Head of caudate nucleus (tissue), 42 donors: ENCODE results near the gene PDE4B.

Source experiments
- DNase-seq, 42 donors: peaks; one replicate each; pipeline versions ENCODE4 v3.0.0 to v3.0.0-alpha.2; 2020 to 2021; ENCODE audit warnings: mixed read lengths in 7 of 42
- intact Hi-C: fragments of 100-400 bp; cut with DNase I; formaldehyde crosslinking; loops from one replicate; pipeline ENCODE4 v1.15.0; 2022

The PDE4B gene

DNA sequence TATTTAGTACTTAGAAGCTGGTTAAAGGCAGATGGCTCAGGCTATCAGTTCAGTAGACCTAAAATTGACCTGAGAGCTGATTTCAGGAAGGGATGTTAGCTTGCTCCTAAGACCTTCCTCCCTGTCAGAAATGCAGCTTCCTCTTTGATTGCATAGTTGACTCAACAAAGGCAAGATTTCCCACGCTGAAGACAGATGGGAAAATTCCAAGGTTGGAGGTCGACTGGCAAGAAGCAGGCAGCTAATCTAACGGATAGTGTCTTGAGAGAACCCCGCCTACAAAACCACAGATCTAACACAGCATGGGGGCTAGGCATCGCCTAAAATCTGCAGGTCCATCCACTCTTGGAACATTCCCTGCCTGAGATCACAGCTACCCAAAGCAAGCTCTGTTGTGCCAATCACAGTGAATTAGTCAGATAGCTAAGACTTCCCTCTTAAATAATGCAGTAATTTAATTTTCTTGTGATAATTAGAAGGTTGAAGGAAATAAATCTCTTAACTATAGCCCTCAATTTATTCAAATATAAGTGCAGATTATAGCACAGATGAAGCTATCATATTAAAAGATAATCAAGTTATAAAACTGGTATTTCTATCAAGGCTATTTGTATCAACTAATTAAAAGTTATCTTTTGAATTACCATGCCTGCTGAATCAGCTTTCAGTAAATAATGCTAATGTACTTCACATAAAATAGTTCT lies 383.5 kb downstream of the PDE4B start:
- intact Hi-C loops: no loop called here
- no peak for DNase-seq

DNA sequence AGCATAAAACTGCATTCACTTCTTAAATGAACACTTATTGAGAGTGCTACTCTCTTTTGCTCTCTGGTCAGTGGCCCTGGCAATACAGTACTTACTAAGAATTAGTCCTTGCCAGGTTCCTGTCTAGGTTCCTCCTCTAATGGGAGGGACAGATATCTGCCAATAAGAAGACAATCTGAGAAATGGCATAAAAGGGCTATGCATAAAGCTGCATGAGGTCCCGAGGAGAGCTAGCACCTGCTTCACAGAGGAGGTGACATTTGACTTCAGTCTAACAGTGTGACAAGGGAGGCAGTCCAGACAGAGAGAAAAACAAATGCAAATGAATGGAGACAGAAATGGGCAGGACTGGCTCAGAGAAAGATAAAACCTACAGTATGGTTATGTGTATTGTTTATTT lies 384.1 kb downstream of the PDE4B start:
- intact Hi-C loops: no loop called here
- DNase-seq: no peak

DNA sequence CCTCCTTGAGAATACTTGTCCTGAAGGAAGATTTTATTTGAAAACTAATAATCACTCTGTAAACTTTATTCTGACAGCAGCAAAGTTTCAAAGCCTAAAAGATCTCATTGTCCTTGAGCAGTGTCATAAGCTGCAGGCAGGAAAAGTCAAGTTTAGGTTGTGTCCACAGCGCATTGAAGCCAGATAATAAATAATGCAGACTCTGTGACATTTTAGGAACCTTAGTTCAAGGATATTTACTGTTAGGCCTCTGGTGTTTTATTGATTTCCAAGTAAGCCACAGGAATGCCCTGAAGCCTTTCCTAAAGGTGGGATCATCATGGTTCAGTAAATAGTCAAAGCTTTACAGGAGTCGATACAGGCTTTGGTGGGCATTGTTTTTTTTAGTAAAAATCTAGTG lies 384.8 kb downstream of the PDE4B start:
- intact Hi-C loops: no loop called here
- no peak for DNase-seq

DNA sequence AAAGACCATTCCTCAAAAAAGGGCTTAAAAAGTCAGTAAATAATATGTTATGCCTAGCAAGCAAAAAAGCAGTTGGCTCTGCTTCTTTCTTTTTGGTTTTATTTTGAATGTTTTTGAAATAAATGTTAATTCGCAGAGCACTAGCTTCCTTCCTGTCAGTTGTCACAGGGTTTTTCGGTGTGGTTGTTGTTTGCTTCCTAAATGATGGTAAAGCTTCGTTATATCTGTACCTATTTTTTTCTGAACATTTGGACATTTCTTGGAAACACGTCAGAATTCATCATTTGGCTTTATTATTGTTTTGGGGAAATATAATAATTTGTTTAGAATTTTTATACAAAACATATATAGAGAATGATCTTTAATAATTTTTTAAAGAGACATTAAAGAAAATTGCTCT lies 389.3 kb downstream of the PDE4B start:
- DNase-seq: no peak
- intact Hi-C loops: no loop called here

DNA sequence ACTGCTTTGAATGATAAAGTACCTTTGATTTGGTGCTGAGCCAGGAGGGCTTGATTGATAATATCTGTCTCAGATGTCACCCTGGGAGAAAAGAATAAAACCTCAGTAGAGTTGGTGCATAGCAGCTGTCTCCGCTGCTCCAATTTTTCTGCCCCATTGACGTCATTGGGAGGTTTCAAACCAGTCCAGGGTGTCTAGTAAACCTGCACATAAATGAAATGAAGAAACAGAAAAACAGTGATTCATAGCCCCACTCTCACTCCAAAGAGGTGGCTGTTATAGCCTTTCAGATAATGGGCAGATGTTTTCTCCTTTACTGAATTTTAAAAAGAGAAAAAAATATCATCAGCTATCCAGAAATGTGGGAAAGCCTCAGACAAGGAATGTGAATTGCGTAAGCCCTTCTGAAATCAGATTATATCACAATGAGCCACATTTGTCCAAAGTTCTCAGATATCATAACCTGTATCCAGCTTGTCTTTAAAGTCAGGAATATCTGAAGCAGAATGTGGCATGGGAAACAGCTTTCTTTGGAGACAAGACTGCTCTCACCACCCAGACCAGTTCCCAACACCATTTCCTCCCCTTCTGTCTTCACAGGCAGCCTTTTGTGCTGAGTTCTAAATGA lies 390.0 kb downstream of the PDE4B start:
- DNase-seq: peak in 15 of 42 donors; percentile 9 to 70 (median 33)

DNA sequence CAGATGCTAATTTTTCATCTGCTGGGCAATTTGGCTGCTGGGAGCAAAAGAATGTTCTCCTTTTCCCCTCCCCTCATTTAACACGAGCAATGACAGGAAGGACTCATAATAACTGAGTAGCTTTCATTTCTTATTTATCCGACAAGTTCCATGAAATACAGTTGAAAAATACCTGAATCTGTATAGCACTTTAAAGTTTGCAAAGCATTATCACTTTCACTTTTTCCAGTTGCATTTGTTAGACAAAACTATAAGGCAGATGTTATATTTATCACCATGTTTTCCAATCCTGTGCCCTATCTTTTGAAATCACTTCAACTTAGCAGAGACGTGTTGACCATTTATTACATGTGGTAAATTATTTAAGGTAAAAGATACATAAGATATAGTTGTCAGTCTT lies 390.7 kb downstream of the PDE4B start:
- intact Hi-C loops: no loop called here
- no peak for DNase-seq

More for the DNA sequence above, 390.0 kb downstream of the PDE4B start:
- intact Hi-C loops: no loop called here

DNA sequence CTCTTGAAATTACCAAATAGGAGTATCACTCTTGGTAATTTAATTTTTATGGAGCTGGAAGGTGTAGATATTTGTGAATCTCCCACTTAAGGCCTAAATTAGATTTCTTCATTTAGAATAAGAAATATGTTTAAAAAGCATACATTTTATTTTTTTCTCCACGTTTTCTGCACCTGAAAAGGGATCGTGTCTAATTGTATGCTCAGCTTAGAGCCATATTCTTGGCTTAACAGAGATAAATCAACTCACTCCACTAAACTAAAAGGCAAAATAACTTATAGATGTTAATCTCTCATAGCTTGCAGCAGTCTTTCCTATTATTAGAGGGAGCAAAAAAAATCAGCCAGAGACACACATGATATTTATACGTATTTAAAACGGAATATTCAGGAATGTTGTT lies 404.4 kb downstream of the PDE4B start:
- intact Hi-C loops: no loop called here
- DNase-seq: no peak

DNA sequence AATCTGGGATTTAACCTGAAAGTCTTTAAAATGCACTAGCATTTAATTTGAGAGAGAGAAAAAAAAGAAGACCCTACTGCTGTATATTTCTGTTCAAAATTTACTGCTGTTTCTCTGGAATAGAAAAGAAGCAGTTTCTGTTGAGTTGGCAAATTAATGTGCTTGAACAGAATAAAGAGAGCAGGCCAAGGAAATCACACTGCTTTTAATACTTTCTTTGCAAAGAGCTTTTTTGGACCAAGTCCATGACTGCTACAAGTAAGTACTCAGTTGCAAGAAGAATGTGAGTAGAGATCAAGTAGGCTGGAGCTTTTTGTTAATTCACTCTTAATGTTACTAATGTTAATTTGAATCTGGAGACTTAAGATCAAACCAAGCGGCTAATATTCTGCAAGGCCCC lies 405.1 kb downstream of the PDE4B start:
- peak in 2 of 42 donors; percentile 15 to 24 for DNase-seq
- intact Hi-C loops: no loop called here

DNA sequence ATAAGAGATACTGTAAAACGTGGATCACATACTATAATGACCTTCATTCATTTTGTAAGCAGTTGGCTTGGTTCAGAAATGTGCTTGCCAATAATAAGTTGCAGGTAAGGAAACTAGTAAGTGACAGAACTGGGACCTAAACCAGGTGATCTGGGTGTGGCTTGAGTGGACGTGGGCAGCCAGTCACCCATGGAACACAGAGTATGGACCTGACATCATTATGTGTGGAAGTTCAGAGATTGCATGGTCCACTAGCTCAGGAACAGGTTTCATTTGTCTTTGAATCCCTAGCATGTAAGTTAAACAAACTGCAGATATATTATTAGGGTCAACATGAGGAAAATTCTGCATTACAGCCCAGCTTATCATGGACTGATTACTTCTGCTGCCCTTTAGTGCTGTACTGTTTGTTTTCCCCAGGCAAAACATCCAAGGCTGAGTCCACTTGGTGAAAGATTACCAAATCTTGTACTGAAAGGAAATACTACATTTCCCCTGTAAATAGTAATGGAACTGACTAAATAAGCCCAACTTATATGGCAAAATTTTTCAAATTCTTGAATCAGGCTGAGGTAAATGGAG lies 414.0 kb downstream of the PDE4B start:
- DNase-seq: no peak
- intact Hi-C loops: no loop called here

DNA sequence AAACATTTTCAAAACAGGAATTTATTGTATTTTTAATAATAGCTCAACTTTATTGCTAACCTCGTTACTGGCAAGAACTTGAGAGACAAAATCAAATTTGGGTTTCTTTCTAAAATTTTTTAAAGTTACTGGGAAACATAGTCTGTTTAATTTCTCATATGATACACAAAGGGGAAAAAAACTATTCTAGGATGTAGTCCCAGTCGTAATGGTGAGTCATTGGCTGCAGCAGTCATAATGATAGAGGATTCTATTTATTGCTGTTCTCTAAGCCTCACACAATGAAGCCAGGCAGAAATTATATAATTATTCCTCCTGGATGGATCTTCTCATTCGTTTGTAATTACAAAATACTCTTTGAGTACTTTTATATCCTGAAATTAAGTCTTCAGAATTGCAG lies 414.8 kb downstream of the PDE4B start:
- intact Hi-C loops: no loop called here
- DNase-seq: peak in 5 of 42 donors; percentile 15 to 59 (median 26)

DNA sequence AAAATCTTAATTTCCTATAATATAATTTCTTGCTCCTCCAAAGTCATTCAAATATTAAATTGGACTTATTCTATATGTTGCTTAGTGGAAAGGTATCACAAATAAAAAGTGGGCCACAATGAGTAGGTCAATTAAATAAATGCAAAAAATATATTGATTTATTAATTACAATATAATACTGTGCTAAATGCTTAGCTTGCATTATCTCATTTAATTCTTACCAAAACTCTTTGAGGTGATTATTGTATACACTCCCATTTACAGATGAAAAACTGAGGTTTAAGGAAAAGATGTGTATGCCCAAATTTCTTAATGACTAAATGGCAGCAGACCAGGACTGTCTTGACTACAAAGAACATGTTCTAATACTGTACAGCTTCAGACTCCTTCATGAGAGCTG lies 415.9 kb downstream of the PDE4B start:
- no peak for DNase-seq
- intact Hi-C loops: no loop called here

DNA sequence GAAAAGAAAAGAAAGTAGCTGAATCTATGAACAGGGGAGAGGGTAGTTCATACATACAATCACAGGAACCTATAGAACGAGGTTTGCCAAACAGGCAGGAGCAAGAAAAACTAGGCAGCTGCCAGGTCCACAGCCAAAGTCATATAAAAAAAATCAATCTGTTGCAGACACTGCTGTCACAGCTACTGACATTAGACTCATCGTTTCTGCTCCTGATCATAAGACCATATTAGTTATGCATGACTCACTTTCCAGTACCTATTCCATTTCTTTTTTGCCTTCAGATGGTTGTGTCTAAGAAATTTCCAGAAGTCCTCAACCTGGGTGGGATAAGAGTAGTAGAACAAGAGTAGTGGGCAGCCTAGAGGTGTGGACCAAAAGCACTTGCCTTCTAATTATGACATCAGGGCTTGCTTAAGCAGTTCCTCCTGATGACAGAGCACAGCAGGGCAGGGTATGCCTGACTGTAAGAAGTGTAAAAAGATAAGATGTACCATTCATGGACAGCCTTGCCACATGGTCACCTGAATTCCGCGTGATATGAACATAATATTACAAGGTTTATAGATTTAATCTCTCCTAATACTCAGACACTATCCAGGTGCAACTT lies 418.0 kb downstream of the PDE4B start:
- no peak for DNase-seq
- intact Hi-C loops: no loop called here

DNA sequence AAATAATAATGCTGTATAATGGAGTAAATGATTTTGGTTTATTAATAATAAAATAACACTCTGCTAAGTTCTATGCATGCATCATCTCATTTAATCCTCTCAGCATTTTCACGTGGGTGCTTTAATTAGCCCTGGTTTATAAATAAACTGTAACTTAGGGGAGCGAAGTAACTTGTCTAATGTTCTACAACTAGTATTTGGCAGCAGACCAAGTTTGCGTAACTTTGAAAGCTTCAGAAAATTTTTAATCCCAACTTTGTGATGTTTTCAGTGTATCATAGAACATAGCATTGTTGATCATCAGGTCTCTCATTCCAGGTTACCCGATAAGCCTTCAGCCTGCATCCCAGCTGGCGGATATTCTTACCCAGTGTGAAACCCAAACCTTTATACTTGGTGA lies 418.8 kb downstream of the PDE4B start:
- intact Hi-C loops: no loop called here
- no peak for DNase-seq

DNA sequence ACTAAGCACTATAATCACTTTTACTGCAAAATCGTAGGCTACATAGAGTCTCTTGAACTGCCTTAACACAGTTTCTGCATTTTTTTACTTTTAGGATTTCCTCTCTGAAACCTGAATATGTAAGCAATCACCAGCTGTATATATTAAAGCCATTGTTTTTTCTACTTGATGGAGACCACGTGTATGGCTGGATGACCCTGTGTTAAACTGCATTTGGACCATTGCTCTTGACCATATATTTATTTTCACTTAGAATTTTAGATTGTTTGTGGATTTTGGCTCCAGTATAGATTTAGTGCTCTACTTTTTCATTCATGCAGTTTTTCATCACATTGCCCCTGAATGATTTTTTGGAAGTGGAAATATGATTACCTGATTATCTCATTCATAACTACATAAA lies 420.8 kb downstream of the PDE4B start:
- no peak for DNase-seq
- intact Hi-C loops: no loop called here

DNA sequence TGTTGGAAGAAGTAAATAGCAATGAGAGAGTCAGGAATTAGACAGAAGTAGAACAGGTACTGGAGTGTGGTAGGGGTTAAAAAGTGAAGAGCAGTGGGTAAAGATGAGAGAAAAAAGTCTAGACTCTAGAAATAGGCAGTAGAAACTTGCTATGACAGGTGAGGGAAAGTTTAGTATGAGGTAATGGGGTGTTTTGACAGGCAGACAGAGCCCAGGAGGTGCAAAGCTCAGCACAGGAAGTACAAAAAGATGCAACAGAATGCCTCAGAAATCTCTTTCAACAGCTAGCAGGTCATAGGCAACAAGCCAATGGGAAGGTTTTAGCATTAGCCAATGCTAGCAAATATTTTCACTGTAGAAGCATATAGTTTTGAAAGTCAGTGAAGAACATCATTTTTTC lies 422.2 kb downstream of the PDE4B start:
- intact Hi-C loops: no loop called here
- peak in 1 of 42 donors; percentile 6 for DNase-seq

DNA sequence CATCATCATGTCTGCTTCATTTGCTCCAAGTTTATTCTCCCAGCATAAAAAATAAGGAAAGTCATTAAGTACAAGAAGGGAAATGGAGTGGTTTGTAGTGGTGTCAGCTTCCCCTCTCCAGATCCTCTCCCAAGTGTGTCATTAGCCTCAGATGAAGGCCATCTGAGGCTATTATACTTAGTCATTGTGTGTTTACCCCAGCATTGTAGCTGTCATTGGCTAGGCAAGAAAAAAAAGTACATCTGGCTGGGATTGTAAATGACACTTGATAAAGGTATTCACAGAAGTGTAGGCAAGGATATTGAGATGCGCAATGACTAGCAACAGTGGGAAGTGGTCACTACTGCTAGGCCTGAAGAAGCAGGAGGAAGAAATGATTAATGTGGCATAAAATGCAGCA lies 424.3 kb downstream of the PDE4B start:
- DNase-seq: no peak
- intact Hi-C loops: no loop called here

DNA sequence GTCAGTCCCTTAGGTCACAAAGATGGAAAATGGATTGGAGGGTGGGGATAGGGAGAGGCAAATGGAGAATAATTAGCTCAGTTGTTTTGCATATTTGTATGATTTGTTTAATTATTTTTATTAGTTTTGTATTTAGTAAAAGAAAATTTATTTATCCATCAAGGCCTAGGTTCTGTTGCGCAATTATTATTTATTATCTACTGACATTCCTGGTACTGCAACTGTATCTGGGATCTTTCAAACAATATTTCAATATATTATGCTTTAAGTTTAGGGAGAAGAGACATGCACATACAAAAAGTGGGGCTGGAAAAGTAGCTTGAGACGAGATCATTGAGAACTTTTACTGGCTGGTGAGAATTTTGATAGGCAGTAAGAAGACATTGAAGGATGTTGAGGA lies 424.9 kb downstream of the PDE4B start:
- no peak for DNase-seq
- intact Hi-C loops: no loop called here

DNA sequence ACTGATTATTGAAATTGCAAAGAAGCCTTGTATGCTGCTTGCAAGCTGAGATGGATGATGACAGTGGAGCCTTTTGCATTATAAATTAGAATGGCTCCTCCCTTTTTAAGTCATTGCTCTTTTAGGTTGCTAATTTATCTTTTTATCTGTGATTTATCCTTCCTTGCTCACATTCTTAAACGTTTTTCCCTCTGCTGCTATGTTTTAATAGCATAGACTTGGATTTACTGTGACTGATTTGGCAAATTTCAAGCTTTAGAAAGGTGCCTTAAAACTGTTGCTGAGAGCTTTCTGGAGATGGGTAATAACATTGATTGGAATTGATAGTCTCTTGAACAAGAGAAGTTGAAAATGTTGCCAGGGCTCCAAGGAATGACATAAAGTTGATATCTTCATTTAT lies 427.8 kb downstream of the PDE4B start:
- intact Hi-C loops: no loop called here
- DNase-seq: no peak

DNA sequence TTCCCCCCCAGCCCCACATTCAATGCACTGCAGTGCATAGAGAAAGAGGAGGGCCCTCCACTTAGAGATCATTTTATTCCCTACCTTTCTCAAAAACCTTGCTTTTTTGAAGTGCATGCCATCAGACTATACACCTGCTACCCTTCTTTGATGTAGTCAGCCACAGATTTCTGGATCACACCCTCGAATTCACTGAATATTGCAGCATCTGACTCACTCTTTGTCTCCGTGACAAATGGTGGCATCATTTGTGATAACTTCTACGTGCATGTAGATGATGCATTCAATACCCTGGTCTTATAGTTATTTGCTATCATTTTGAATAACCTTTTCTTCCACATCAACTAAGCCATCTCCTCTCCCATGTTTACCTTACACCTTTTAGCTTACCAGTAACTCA lies 431.0 kb downstream of the PDE4B start:
- intact Hi-C loops: no loop called here
- peak in 1 of 42 donors; percentile 45 for DNase-seq

DNA sequence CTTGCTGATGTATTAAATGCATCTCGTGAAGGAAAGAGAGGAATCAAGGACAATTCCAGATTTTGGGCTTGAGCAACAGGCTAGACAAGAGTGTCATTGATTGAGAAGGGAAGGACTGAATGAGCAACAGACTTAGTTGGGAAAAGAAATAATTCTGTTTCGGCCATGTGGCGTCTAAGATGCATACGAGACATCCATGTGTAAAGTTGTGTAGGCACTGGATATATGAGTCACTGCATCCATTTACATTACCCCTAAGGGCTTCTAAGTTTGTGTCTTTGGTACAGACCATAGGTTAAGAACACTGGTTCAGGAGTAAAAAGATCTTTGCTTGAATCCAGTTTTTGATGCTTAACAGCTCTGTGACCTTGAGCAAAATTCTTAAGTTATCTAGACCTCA lies 434.3 kb downstream of the PDE4B start:
- intact Hi-C loops: no loop called here
- no peak for DNase-seq

DNA sequence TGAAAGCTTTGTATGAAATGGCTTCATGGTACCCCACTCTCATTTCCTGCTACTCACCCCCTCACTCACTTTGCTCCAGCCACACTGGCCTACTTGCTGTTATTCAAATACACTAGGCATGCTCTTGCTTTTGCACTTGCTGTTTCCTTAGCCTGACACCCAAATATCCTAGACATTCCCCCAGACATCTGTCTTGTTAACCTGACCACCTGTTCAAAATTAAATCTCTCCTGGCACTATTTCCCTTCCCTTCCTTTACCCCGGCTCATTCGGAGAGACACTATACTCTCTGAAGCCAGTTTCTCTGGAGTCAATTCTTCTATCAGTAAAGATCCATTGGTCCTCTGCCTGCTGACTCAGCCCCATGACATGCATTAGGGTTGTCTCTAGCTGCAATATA lies 435.3 kb downstream of the PDE4B start:
- intact Hi-C loops: no loop called here

More for the DNA sequence above, 435.3 kb downstream of the PDE4B start:
- DNase-seq: no peak
